H9 (cell line): ENCODE results near the gene CD164. TPM values are rescaled to one million over a fixed set of nuclear protein-coding genes. Genes with fewer than 3 reads are reported as not detected.
"Not testable (repeated sequence)": the region's sequence is repeated elsewhere in the genome, so short reads cannot be mapped to it uniquely, and the experiment has no call there.

Source experiments
- DNase-seq: peaks from one replicate; pipeline ENCODE4 v3.0.0-alpha.2; 2017
- H2AFZ ChIP-seq: one replicate; pipeline ENCODE4 v1.6.1; 2013; ENCODE audit warnings: mild to moderate bottlenecking, low read length, control low read depth, moderate library complexity
- H2AK5ac ChIP-seq: 2 replicates; pipeline ENCODE4 v1.6.1; 2013; ENCODE audit warnings: low read length, control low read depth, mixed read lengths; ENCODE audit not compliant: insufficient read length
- H2BK120ac ChIP-seq: one replicate; pipeline ENCODE4 v1.6.1; 2013; ENCODE audit warnings: low read depth, mild to moderate bottlenecking, low read length, control low read depth, inconsistent platforms; ENCODE audit not compliant: poor library complexity, severe bottlenecking
- H2BK12ac ChIP-seq: 2 replicates; pipeline ENCODE4 v1.6.1; 2013; ENCODE audit warnings: low read length, control low read depth, mixed read lengths, low read depth; ENCODE audit not compliant: insufficient read length
- H2BK15ac ChIP-seq: 2 replicates; pipeline ENCODE4 v1.6.1; 2013; ENCODE audit warnings: low read depth, low read length, control low read depth
- H2BK20ac ChIP-seq: one replicate; pipeline ENCODE4 v1.6.1; 2013; ENCODE audit warnings: low read depth, mild to moderate bottlenecking, low read length, control low read depth, inconsistent platforms; ENCODE audit not compliant: poor library complexity, severe bottlenecking
- H2BK5ac ChIP-seq: 2 replicates; pipeline ENCODE4 v1.6.1; 2013; ENCODE audit warnings: low read length, control low read depth, mixed read lengths; ENCODE audit not compliant: insufficient read length
- H3K14ac ChIP-seq: 2 replicates; pipeline ENCODE4 v1.6.1; 2013; ENCODE audit warnings: low read length, control low read depth; ENCODE audit not compliant: insufficient read depth
- H3K18ac ChIP-seq: 2 replicates; pipeline ENCODE4 v1.6.1; 2013; ENCODE audit warnings: low read depth, mild to moderate bottlenecking, mixed read lengths, low read length, control low read depth; ENCODE audit not compliant: insufficient read length
- H3K23ac ChIP-seq: 2 replicates; pipeline ENCODE4 v1.6.1; 2013; ENCODE audit warnings: low read length, control low read depth, mixed read lengths, low read depth; ENCODE audit not compliant: insufficient read length
- H3K23me2 ChIP-seq: 2 replicates; pipeline ENCODE4 v1.6.1; 2013; ENCODE audit warnings: low read depth, mild to moderate bottlenecking, mixed read lengths, low read length, control low read depth; ENCODE audit not compliant: insufficient read length, poor library complexity, severe bottlenecking
- H3K27ac ChIP-seq: 2 replicates; pipeline ENCODE4 v1.5.1; 2013; ENCODE audit warnings: low read length, control low read depth, mixed read lengths, low read depth; ENCODE audit not compliant: insufficient read length
- H3K27me3 ChIP-seq: 2 replicates; pipeline ENCODE4 v1.6.1; 2013; ENCODE audit warnings: low read length, control low read depth, inconsistent platforms; ENCODE audit not compliant: insufficient read depth
- H3K4ac ChIP-seq: 2 replicates; pipeline ENCODE4 v1.6.1; 2013; ENCODE audit warnings: low read depth, mild to moderate bottlenecking, control low read depth, inconsistent platforms, low read length, moderate library complexity
- H3K4me1 ChIP-seq: 2 replicates; pipeline ENCODE4 v1.6.1; 2013; ENCODE audit warnings: low read length, control low read depth, inconsistent platforms; ENCODE audit not compliant: insufficient read depth
- H3K4me2 ChIP-seq: 2 replicates; pipeline ENCODE4 v1.6.1; 2013; ENCODE audit warnings: low read length, control low read depth, mixed read lengths; ENCODE audit not compliant: insufficient read length, insufficient read depth
- H3K56ac ChIP-seq: 2 replicates; pipeline ENCODE4 v1.6.1; 2013; ENCODE audit warnings: low read depth, mild to moderate bottlenecking, mixed read lengths, low read length, control low read depth; ENCODE audit not compliant: insufficient read length
- H3K79me1 ChIP-seq: 2 replicates; pipeline ENCODE4 v1.6.1; 2013; ENCODE audit warnings: low read depth, mild to moderate bottlenecking, moderate library complexity, low read length, control low read depth, inconsistent platforms; ENCODE audit not compliant: insufficient read depth, poor library complexity, severe bottlenecking
- H3K79me2 ChIP-seq: 2 replicates; pipeline ENCODE4 v1.6.1; 2013; ENCODE audit warnings: low read length, control low read depth, inconsistent platforms; ENCODE audit not compliant: insufficient read depth
- H3K9ac ChIP-seq: 2 replicates; pipeline ENCODE4 v1.6.1; 2013; ENCODE audit warnings: low read length, control low read depth, mixed read lengths; ENCODE audit not compliant: insufficient read length; ENCODE audit errors: extremely low read depth
- H3K9me3 ChIP-seq: one replicate; pipeline ENCODE4 v1.6.1; 2013; ENCODE audit warnings: low read depth, low read length, inconsistent platforms; ENCODE audit not compliant: control insufficient read depth
- H3T11ph ChIP-seq: one replicate; pipeline ENCODE4 v1.6.1; 2013; ENCODE audit warnings: mild to moderate bottlenecking, low read length, control low read depth, inconsistent platforms
- H4K20me1 ChIP-seq: one replicate; pipeline ENCODE4 v1.6.1; 2013; ENCODE audit not compliant: control insufficient read depth, insufficient read length, insufficient read depth
- H4K5ac ChIP-seq: 2 replicates; pipeline ENCODE4 v1.6.1; 2013; ENCODE audit warnings: low read depth, mild to moderate bottlenecking, mixed read lengths, low read length, control low read depth; ENCODE audit not compliant: insufficient read length
- H4K8ac ChIP-seq: replicated peaks from 2 replicates; pipeline ENCODE4 v1.6.1; 2013; ENCODE audit warnings: low read length, control low read depth, mixed read lengths, low read depth; ENCODE audit not compliant: insufficient read length
- H4K91ac ChIP-seq: 2 replicates; pipeline ENCODE4 v1.6.1; 2013; ENCODE audit warnings: low read depth, mild to moderate bottlenecking, moderate library complexity, mixed read lengths, low read length, control low read depth; ENCODE audit not compliant: insufficient read length
- H3K27ac Mint-ChIP-seq, 3 experiments: 2 replicates in 2 of 3; 3 replicates in 1 of 3; pipeline ENCODE4 v1.8.0; 2020 to 2021; ENCODE audit warnings: mixed read lengths in 3 of 3, mild to moderate bottlenecking in 1 of 3, moderate library complexity in 1 of 3
- H3K27me3 Mint-ChIP-seq: 2 replicates; pipeline ENCODE4 v1.8.0; 2021; ENCODE audit warnings: low read depth, mild to moderate bottlenecking, moderate library complexity, mixed read lengths
- H3K36me3 Mint-ChIP-seq, 3 experiments: 2 replicates in 2 of 3; 3 replicates in 1 of 3; pipeline ENCODE4 v1.8.0; 2020 to 2021; ENCODE audit warnings: low read depth in 3 of 3, mixed read lengths in 3 of 3; ENCODE audit not compliant: insufficient read depth in 1 of 3
- H3K4me1 Mint-ChIP-seq, 2 experiments: 2 replicates each; pipeline ENCODE4 v1.8.0; 2020; ENCODE audit warnings: mixed read lengths in 2 of 2
- H3K4me3 Mint-ChIP-seq, 2 experiments: 2 replicates in 1 of 2; 3 replicates in 1 of 2; pipeline ENCODE4 v1.8.0; 2020 to 2021; ENCODE audit warnings: mild to moderate bottlenecking in 2 of 2, mixed read lengths in 2 of 2, moderate library complexity in 1 of 2
- H3K9me3 Mint-ChIP-seq, 2 experiments: 2 replicates in 1 of 2; 3 replicates in 1 of 2; pipeline ENCODE4 v1.8.0; 2020; ENCODE audit warnings: mild to moderate bottlenecking in 2 of 2, mixed read lengths in 2 of 2, moderate library complexity in 1 of 2
- CTCF ChIP-seq: fragments of 200-600 bp; sonication (generic); conservative IDR thresholded peaks from 3 replicates; pipeline ENCODE4 v1.8.0; 2021; ENCODE audit warnings: antibody characterized with exemption, mild to moderate bottlenecking
- WGBS: extraction: QIAGEN DNeasy Blood & Tissue Kit; methylation state at CpG from one replicate; pipeline ENCODE4 v1.1.7; 2013; ENCODE audit warnings: missing lambda C conversion rate, low lambda C conversion rate, mixed read lengths; ENCODE audit not compliant: insufficient read length; ENCODE audit errors: extremely low coverage; 5-methylcytosine and 5-hydroxymethylcytosine counted together
- total RNA-seq: library from RNA; stranded (reverse); gene quantifications from 2 replicates; pipeline ENCODE4 v1.2.1, GENCODE V29; 2021

The CD164 gene
- total RNA-seq, 1 experiment from 2014 or later: 130 TPM

GRCh38 chr6:109369728-109370127, 12.5 kb downstream of the CD164 start:
- Histone ChIP-seq H3K79me1 (no peaks in the 10 kb centered on the region), H2BK120ac (no peak overlapping the region), H4K5ac (no peak overlapping the region), H2BK5ac (no peak overlapping the region), H3T11ph (no peak overlapping the region), H3K23ac (no peak overlapping the region), H3K9me3 (no peaks in the 10 kb centered on the region), H3K4me2 (no peak overlapping the region), H2BK12ac (no peak overlapping the region), H3K56ac (no peak overlapping the region), H4K20me1 (no peaks in the 10 kb centered on the region), H3K79me2 (peaks cover 2% of the 10 kb centered on the region; the same call in 1 of the 2 replicates), H3K23me2 (no peaks in the 10 kb centered on the region), H3K9ac (no peak overlapping the region), H2BK20ac (no peak overlapping the region), H3K4ac (no peak overlapping the region), H2AFZ (no peak overlapping the region), H3K14ac (no peak overlapping the region), H2BK15ac (no peak overlapping the region), H3K18ac (no peak overlapping the region), H4K8ac (no peak overlapping the region), H4K91ac (no peak overlapping the region), H2AK5ac (no peak overlapping the region), H3K4me1 (no peaks in the 10 kb centered on the region), H3K27me3 (no peaks in the 10 kb centered on the region), H3K27ac (no peak overlapping the region)
- DNase-seq: no peak
- peaks cover 41 to 79% (median 68%) of the 10 kb centered on the region in 3 experiments for H3K36me3 Mint-ChIP-seq
- H3K27ac Mint-ChIP-seq: 0 out of 7 replicates have a peak overlapping the region, but pooled peaks of 1 of the 3 experiments have one; percentile 32
- no peaks in the 10 kb centered on the region for H3K4me1 Mint-ChIP-seq
- H3K9me3 Mint-ChIP-seq: no peaks in the 10 kb centered on the region; a peak in 1 of 5 replicates
- no peak for TF ChIP-seq CTCF
- no CpG with 5 or more reads among the region's 4 CpGs for WGBS
- H3K27me3 Mint-ChIP-seq: no peaks in the 10 kb centered on the region
- H3K4me3 Mint-ChIP-seq: no peak overlapping the region

DNA sequence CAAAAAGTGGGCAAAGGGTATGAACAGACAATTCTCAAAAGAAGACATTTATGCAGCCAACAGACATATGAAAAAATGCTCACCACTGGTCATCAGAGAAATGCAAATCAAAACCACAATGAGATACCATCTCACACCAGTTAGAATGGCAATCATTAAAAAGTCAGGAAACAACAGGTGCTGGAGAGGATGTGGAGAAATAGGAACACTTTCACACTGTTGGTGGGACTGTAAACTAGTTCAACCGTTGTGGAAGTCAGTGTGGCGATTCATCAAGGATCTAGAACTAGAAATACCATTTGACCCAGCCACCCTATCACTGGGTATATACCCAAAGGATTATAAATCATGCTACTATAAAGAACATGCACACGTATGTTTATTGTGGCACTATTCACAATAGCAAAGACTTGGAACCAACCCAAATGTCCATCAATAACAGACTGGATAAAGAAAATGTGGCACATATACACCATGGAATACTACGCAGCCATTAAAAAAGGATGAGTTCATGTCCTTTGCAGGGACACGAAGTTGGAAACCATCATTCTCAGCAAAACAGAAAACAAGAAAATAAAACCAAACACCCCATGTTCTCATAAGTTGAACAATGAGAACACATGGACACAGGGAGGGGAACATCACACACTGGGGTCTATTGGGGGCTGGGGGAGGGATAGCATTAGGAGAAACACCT, 17.7 kb downstream of the CD164 start:
- H3K4me1 ChIP-seq, H3K23me2 ChIP-seq, H3K56ac ChIP-seq, H3K79me1 ChIP-seq, H3K79me2 ChIP-seq, H3K27ac Mint-ChIP-seq, H3K27me3 Mint-ChIP-seq, H3K14ac ChIP-seq, H4K91ac ChIP-seq, H3K4ac ChIP-seq, H2AK5ac ChIP-seq, H2BK120ac ChIP-seq, H3K23ac ChIP-seq, H3K18ac ChIP-seq, H2BK5ac ChIP-seq, H3K4me1 Mint-ChIP-seq, H2BK20ac ChIP-seq, H2BK15ac ChIP-seq, H3K4me2 ChIP-seq, H4K8ac ChIP-seq, H4K20me1 ChIP-seq, H3K9me3 ChIP-seq, DNase-seq, H3K9me3 Mint-ChIP-seq, H2AFZ ChIP-seq, H4K5ac ChIP-seq, H3K27me3 ChIP-seq, H3K9ac ChIP-seq, H3K27ac ChIP-seq, H3K4me3 Mint-ChIP-seq, H2BK12ac ChIP-seq, H3T11ph ChIP-seq: not testable (repeated sequence)
- no CpG with 5 or more reads among the region's 5 CpGs for WGBS
- peaks cover 58 to 85% (median 81%) of the 10 kb centered on the region in 3 experiments for H3K36me3 Mint-ChIP-seq
